K562 (cell line): ENCODE data around the gene MACROD2. TPM values are rescaled to one million over a fixed set of nuclear protein-coding genes. Genes with fewer than 3 reads are reported as not detected.

Experiments used
- ATAC-seq: fragments of 200-7000 bp; cut with Tn5 transposase; 3 replicates; pipeline ENCODE4 v1.9.1; 2020; ENCODE audit warnings: moderate library complexity
- BruUV-seq: library from RNA; stranded (reverse); fragments of 400-500 nt; replicated peaks from 2 replicates; lab custom pipeline; 2021; lab: Mats Ljungman, UMichigan
- CTCF ChIA-PET: fragments of 300-600 bp; formaldehyde crosslinking; extraction: SDS; loops from one replicate; lab custom pipeline; 2021; ENCODE audit warnings: low intra/inter-chr PET ratio; lab: Yijun Ruan, JAX
- POLR2A ChIA-PET: fragments of 300-600, 350-650 bp; sonication (Branson Sonifier 250); formaldehyde crosslinking; extraction: SDS; loops from one replicate; lab custom pipeline; 2021; ENCODE audit warnings: antibody characterized with exemption, inconsistent platforms; lab: Yijun Ruan, JAX
- DNase-seq, 4 experiments: peaks; one replicate each; pipeline versions ENCODE4 v3.0.0 to v3.0.0-alpha.2; 2011 to 2018; ENCODE audit warnings: low spot score in 3 of 4, mixed read lengths in 3 of 4; ENCODE audit errors: extremely low read depth in 1 of 4
- FAIRE-seq: peaks from 2 replicates; lab custom pipeline; 2011; peaks lifted over from hg19 to GRCh38; lab: Jason Lieb, UNC
- H2AFZ ChIP-seq: 2 replicates; pipeline ENCODE4 v1.6.0; 2011; ENCODE audit warnings: low read depth, low read length, control low read depth, inconsistent platforms
- H3K27ac ChIP-seq: fragments of 200-600 bp; 3 replicates; pipeline ENCODE4 v1.8.0; 2011; ENCODE audit warnings: low read depth, mild to moderate bottlenecking, control low read depth, inconsistent platforms, low read length, moderate library complexity, mixed read lengths; ENCODE audit errors: extremely low read depth
- H3K27me3 ChIP-seq, 2 experiments: fragments of 300-600 bp in 1 of 2; 2 replicates in 1 of 2; 3 replicates in 1 of 2; pipeline versions ENCODE4 v1.6.0 to v1.8.0; 2011; ENCODE audit warnings: inconsistent platforms in 2 of 2, low read length in 2 of 2, mild to moderate bottlenecking in 1 of 2, mixed read lengths in 1 of 2, moderate library complexity in 1 of 2; ENCODE audit not compliant: control insufficient read depth in 2 of 2, insufficient read depth in 2 of 2
- H3K36me3 ChIP-seq: fragments of 300-600 bp; 3 replicates; pipeline ENCODE4 v1.8.0; 2011; ENCODE audit warnings: mild to moderate bottlenecking, low read length, inconsistent platforms; ENCODE audit not compliant: control insufficient read depth, insufficient read depth
- H3K4me1 ChIP-seq, 2 experiments: fragments of 200-600 bp in 1 of 2; replicated peaks in 1 of 2; 2 replicates in 1 of 2; 3 replicates in 1 of 2; pipeline versions ENCODE4 v1.5.1 to v1.8.0; 2011; ENCODE audit warnings: inconsistent platforms in 2 of 2, low read length in 2 of 2, mild to moderate bottlenecking in 1 of 2, mixed read lengths in 1 of 2, moderate library complexity in 1 of 2; ENCODE audit not compliant: control insufficient read depth in 2 of 2, insufficient read depth in 2 of 2
- H3K4me2 ChIP-seq: 2 replicates; pipeline ENCODE4 v1.6.1; 2011; ENCODE audit warnings: low read length, control low read depth, inconsistent platforms, mixed read lengths; ENCODE audit not compliant: insufficient read depth
- H3K4me3 ChIP-seq: fragments of 200-600 bp; sonication (generic), shearing (Covaris generic); 2 replicates; pipeline ENCODE4 v1.5.1; 2016; ENCODE audit warnings: control low read depth, inconsistent platforms
- H3K79me2 ChIP-seq: fragments of 200-600 bp; 3 replicates; pipeline ENCODE4 v1.8.0; 2011; ENCODE audit warnings: low read length, inconsistent platforms; ENCODE audit not compliant: control insufficient read depth, insufficient read depth
- H3K9ac ChIP-seq, 2 experiments: 2 replicates each; pipeline versions ENCODE4 v1.6.0 to v1.6.1; 2011; ENCODE audit warnings: low read depth in 2 of 2, low read length in 2 of 2, control low read depth in 1 of 2, inconsistent platforms in 1 of 2, mild to moderate bottlenecking in 1 of 2, mixed read lengths in 1 of 2; ENCODE audit not compliant: insufficient read depth in 1 of 2
- H3K9me1 ChIP-seq: one replicate; pipeline ENCODE4 v1.6.0; 2011; ENCODE audit warnings: inconsistent platforms, mild to moderate bottlenecking, low read length, moderate library complexity; ENCODE audit not compliant: control insufficient read depth, insufficient read depth
- H3K9me3 ChIP-seq: replicated peaks from 2 replicates; pipeline ENCODE4 v1.5.1; 2011; ENCODE audit warnings: low read depth, low read length, inconsistent platforms; ENCODE audit not compliant: control insufficient read depth, insufficient read depth
- H4K20me1 ChIP-seq: replicated peaks from 2 replicates; pipeline ENCODE4 v1.6.1; 2011; ENCODE audit warnings: low read length, inconsistent platforms, mixed read lengths; ENCODE audit not compliant: control insufficient read depth, insufficient read depth
- ATF1 ChIP-seq, 2 experiments: fragments of 450-650 bp in 1 of 2; IDR thresholded peaks; 2 replicates each; pipeline ENCODE4 v1.6.1; 2016; ENCODE audit warnings: missing compliant biosample characterization in 1 of 2, missing genetic modification characterization in 1 of 2
- C11orf30 ChIP-seq: fragments of 450-650 bp; IDR thresholded peaks from 2 replicates; pipeline ENCODE4 v1.6.1; 2016; ENCODE audit warnings: low read depth, mild to moderate bottlenecking
- GATAD2B ChIP-seq: fragments of 450-650 bp; IDR thresholded peaks from 2 replicates; pipeline ENCODE4 v1.6.1; 2017; ENCODE audit warnings: mild to moderate bottlenecking, borderline replicate concordance
- HDAC6 ChIP-seq: IDR thresholded peaks from 2 replicates; pipeline ENCODE4 v1.6.1; 2012; ENCODE audit warnings: low read depth, mild to moderate bottlenecking, control low read depth, inconsistent platforms, low read length, moderate library complexity
- MAFK ChIP-seq: IDR thresholded peaks from 2 replicates; pipeline ENCODE4 v1.6.1; 2011; ENCODE audit warnings: low read length, improper control_type of control experiment
- NFIX ChIP-seq: fragments of 250-450 bp; sonication (Bioruptor Pico); IDR thresholded peaks from 2 replicates; pipeline ENCODE4 v1.4.0; 2020; ENCODE audit warnings: low read depth, mild to moderate bottlenecking, moderate library complexity
- TAF15 ChIP-seq: fragments of 200-400 bp; formaldehyde crosslinking; IDR thresholded peaks from 2 replicates; pipeline ENCODE4 v1.6.1; 2017; ENCODE audit warnings: mild to moderate bottlenecking, low read depth, low read length, moderate library complexity
- ZBTB1 ChIP-seq: sonication (generic); formaldehyde crosslinking; IDR thresholded peaks from 2 replicates; pipeline ENCODE4 v1.8.1; 2023; ENCODE audit warnings: missing genetic modification reagents, low read depth, mild to moderate bottlenecking, borderline replicate concordance
- ZNF24 ChIP-seq: fragments of 450-650 bp; IDR thresholded peaks from 2 replicates; pipeline ENCODE4 v1.6.1; 2016
- ZNF589 ChIP-seq: fragments of 200-800 bp; sonication (Bioruptor generic); IDR thresholded peaks from 2 replicates; pipeline ENCODE4 v1.6.1; 2016; ENCODE audit warnings: low read depth, missing genetic modification characterization, missing compliant biosample characterization
- ZSCAN32 ChIP-seq: fragments of 450-650 bp; formaldehyde crosslinking; IDR thresholded peaks from 2 replicates; pipeline ENCODE4 v1.4.0; 2020; ENCODE audit warnings: mild to moderate bottlenecking, moderate library complexity
- WGBS: fragments of 100-300 bp; shearing (Covaris generic); methylation state at CpG from one replicate; pipeline ENCODE4 v1.1.6; 2016; ENCODE audit warnings: low coverage, mixed read lengths; ENCODE audit not compliant: insufficient coverage; ENCODE audit errors: missing lambda C conversion rate; 5-methylcytosine and 5-hydroxymethylcytosine counted together
- in situ Hi-C: fragments of 300-500 bp; cut with MboI; formaldehyde crosslinking; loops from 4 replicates; pipeline ENCODE4 v1.15.0; 2018; ENCODE audit warnings: inconsistent platforms, mixed read lengths
- intact Hi-C: fragments of 100-400 bp; cut with micrococcal nuclease; formaldehyde crosslinking; loops from 2 replicates; pipeline ENCODE4 v1.14.2; 2022
- polyA plus RNA-seq, 8 experiments: library from polyadenylated mRNA; depleted of rRNA in 4 of 8; stranded (reverse) in 5 of 8; unstranded in 3 of 8; fragments of >200 nt; fragmentation: Nextera tagmentation in 2 of 8; fragmentation: Illumina TruSeq in 1 of 8; extraction: Ambion mirVana in 2 of 8; extraction: Trizol in 1 of 8; gene quantifications; 2 replicates each; pipeline versions ENCODE4 v1.2.1 to v1.2.3, GENCODE V29; 2011 to 2014; ENCODE audit warnings: inconsistent platforms in 1 of 8, missing spikeins in 1 of 8
- total RNA-seq, 7 experiments: library from RNA; depleted of rRNA in 6 of 7; stranded (reverse); fragments of >200 nt in 6 of 7; fragmentation: Illumina TruSeq in 2 of 7; extraction: Trizol in 2 of 7; gene quantifications; 2 replicates each; pipeline versions ENCODE4 v1.2.1 to v1.2.3, GENCODE V29; 2011 to 2021; ENCODE audit warnings: low replicate concordance in 1 of 7
- TF ChIP-seq, protein P1 (sequence below): sonication (generic); formaldehyde crosslinking; IDR thresholded peaks from 2 replicates; pipeline ENCODE4 v1.8.0; 2022; ENCODE audit warnings: mild to moderate bottlenecking, missing genetic modification reagents
- TF ChIP-seq, protein P2 (sequence below): fragments of 450-650 bp; IDR thresholded peaks from 2 replicates; pipeline ENCODE4 v1.6.1; 2016; ENCODE audit warnings: antibody characterized with exemption

MACROD2 gene
- total and polyA plus RNA-seq, 9 of the 15 experiments (the other 6 are each of a cell fraction or from before 2014, with no cell fraction given), result not detected

DNA sequence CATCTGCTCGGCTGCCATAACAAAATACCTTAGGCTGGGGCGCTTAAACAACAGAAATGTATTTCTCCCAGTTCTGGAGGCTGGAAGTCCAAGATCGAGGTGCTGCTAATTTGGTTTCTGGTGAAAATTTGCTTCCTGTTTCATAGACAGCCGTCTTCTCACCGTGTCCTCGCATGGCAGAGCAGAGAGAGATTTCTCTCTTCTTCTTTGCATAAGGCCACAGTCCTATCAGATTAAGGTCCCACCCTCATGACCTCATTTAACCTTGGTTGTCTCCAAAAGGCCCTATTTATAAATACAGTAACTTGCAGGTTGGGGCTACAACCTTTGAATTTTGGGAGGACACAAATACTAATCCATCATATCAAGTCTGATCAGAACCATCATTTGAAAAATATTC lies 2033.6 kb downstream of the MACROD2 start:
- no peak overlapping the region for H2AFZ ChIP-seq
- BruUV-seq, result no TSS peak
- no peak overlapping the region for H3K9ac ChIP-seq
- DNase-seq, result no peak
- H3K79me2 ChIP-seq, result no peaks in the 10 kb centered on the region
- H3K36me3 ChIP-seq, result no peaks in the 10 kb centered on the region
- no peaks in the 10 kb centered on the region for H3K4me1 ChIP-seq
- H3K9me3 ChIP-seq, result no peaks in the 10 kb centered on the region
- in situ Hi-C loops (no loop called here), intact Hi-C loops (no loop called here)
- H4K20me1 ChIP-seq, result no peaks in the 10 kb centered on the region
- no peak overlapping the region for H3K27ac ChIP-seq
- POLR2A ChIA-PET, result no interaction called here
- FAIRE-seq, result no peak
- WGBS, result 0% methylated on average over 6 of the region's 6 CpGs
- TF ChIP-seq ZSCAN32 (CRISPR knock-in tag) (no peak), ZBTB1 (CRISPR knock-in tag) (no peak), ZNF24 (no peak), TAF15 (no peak), C11orf30 (no peak), GATAD2B (no peak), ZNF589 (CRISPR knock-in tag) (no peak), NFIX (CRISPR knock-in tag) (no peak), HDAC6 (no peak), ATF1 (CRISPR knock-in tag; IDR thresholded peaks at IDR 0.05) (no peak), ATF1 (tag; IDR thresholded peaks at IDR 0.05) (no peak), MAFK (no peak)
- TF ChIP-seq, protein P1, sequence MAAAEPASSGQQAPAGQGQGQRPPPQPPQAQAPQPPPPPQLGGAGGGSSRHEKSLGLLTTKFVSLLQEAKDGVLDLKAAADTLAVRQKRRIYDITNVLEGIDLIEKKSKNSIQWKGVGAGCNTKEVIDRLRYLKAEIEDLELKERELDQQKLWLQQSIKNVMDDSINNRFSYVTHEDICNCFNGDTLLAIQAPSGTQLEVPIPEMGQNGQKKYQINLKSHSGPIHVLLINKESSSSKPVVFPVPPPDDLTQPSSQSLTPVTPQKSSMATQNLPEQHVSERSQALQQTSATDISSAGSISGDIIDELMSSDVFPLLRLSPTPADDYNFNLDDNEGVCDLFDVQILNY (CRISPR knock-in tag), result no peak
- TF ChIP-seq, protein P2, sequence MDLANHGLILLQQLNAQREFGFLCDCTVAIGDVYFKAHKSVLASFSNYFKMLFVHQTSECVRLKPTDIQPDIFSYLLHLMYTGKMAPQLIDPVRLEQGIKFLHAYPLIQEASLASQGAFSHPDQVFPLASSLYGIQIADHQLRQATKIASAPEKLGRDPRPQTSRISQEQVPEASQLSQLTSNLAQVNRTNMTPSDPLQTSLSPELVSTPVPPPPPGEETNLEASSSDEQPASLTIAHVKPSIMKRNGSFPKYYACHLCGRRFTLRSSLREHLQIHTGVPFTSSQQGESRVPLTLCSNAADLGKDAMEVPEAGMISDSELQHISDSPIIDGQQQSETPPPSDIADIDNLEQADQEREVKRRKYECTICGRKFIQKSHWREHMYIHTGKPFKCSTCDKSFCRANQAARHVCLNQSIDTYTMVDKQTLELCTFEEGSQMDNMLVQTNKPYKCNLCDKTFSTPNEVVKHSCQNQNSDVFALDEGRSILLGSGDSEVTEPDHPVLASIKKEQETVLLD, result no peak
- no peak overlapping the region for H3K4me2 ChIP-seq
- H3K9me1 ChIP-seq, result no peaks in the 10 kb centered on the region
- CTCF ChIA-PET, result no interaction called here
- H3K4me3 ChIP-seq, result no peak overlapping the region
- ATAC-seq, result no peak
- H3K27me3 ChIP-seq, result no peaks in the 10 kb centered on the region
